ENCODE results near the gene CCL26. TPM values are rescaled to one million over a fixed set of nuclear protein-coding genes. Genes with fewer than 3 reads are reported as not detected.

The CCL26 gene
- total and polyA plus RNA-seq, 9 of the 15 experiments (the other 6 are each of a cell fraction or from before 2014, with no cell fraction given): 2.3 to 26.8 (median 8.4) TPM

DNA sequence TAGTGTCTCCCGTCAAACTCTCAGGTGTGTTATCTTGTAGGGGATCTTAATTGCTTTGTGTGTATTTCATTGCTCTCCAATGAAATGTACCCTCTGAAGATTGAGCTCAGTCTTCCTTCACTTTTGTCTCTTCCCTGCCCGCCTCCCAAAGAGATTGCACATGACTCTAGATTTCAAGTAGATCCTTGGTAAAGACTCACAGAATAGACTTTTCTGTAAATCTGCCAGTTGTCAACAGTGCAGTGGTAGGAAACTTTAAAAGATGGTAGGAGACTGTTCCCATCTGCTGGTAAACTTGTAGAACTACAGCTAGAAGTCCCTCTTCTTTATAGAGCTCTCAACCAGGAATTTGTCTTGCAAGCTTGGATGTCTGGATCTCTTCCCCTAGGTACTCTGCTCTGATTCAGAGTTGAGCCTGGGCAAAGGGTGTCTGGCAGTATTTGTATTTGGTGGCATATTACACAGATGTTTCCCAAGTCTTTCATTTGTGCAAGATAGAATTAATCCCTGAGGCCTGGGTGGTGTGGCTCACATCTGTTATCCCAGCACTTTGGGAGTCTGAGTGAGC lies 9.6 kb downstream of the CCL26 start:
- Histone ChIP-seq H3K79me2 (ENCODE audit: control insufficient read depth, insufficient read depth, low read length) (no peaks in the 10 kb centered on the region), H3K9ac (ENCODE audit: insufficient read depth in 1 of 2, low read depth in 2 of 2, low read length in 2 of 2) (no peak overlapping the region), H3K36me3 (ENCODE audit: control insufficient read depth, insufficient read depth, low read length) (no peaks in the 10 kb centered on the region), H3K27ac (ENCODE audit: extremely low read depth, low read depth, low read length) (no peak overlapping the region), H2AFZ (ENCODE audit: low read depth, low read length) (peak overlapping the region; percentile 14; the same call in 1 of the 2 replicates), H3K9me1 (ENCODE audit: control insufficient read depth, insufficient read depth, low read length) (no peaks in the 10 kb centered on the region), H3K9me3 (replicated peaks; ENCODE audit: control insufficient read depth, insufficient read depth, low read depth, low read length) (no peaks in the 10 kb centered on the region), H3K4me3 (no peak overlapping the region), H4K20me1 (replicated peaks; ENCODE audit: control insufficient read depth, insufficient read depth, low read length) (no peaks in the 10 kb centered on the region), H3K4me1 (replicated peaks in 1 of 2; ENCODE audit: control insufficient read depth in 2 of 2, insufficient read depth in 2 of 2, low read length in 2 of 2) (peaks cover 0 to 6% of the 10 kb centered on the region in 2 experiments; a peak in 3 of 5 replicates), H3K4me2 (ENCODE audit: insufficient read depth, low read length) (no peak overlapping the region), H3K27me3 (ENCODE audit: control insufficient read depth in 2 of 2, insufficient read depth in 2 of 2, low read length in 2 of 2) (no peaks in the 10 kb centered on the region)
- in situ Hi-C loops (cut with MboI) (loop anchor here (25.0 kb wide), 1 partner anchor 875 kb away; the partner anchor contains the start of gene POMZP3), intact Hi-C loops (cut with micrococcal nuclease) (loop anchor here (2.0 to 10.0 kb wide), 4 partner anchors 120 to 688 kb away; partner anchors contain the start of gene RCC1L)
- FAIRE-seq: peak; percentile 94
- POLR2A ChIA-PET: interaction anchor here (0.6 to 1.6 kb wide), 6 partner anchors 9 to 297 kb away, joined by 3 to 5 read pairs (median 3); no protein-coding TSS in a partner anchor
- BruUV-seq (replicated peaks): no TSS peak
- peak; percentile 94 for ATAC-seq
- 5% methylated on average over 2 of the region's 2 CpGs for WGBS (ENCODE audit: insufficient coverage, low coverage, missing lambda C conversion rate)
- CTCF ChIA-PET (ENCODE audit: low intra/inter-chr PET ratio): interaction anchor here (1.2 kb wide), 1 partner anchor 119 kb away, joined by 4 read pairs; no protein-coding TSS in a partner anchor
- peak; percentile 65 to 82 (median 68) for DNase-seq (ENCODE audit: extremely low read depth in 1 of 4, low spot score in 3 of 4)
- TF ChIP-seq DIDO1 (tag; IDR thresholded peaks at IDR 0.05; ENCODE audit: low read depth): no peak
- no peak for TF ChIP-seq GTF2F1 (IDR thresholded peaks at IDR 0.05; ENCODE audit: low read depth, low read length)
- no peak for TF ChIP-seq ARID3A (IDR thresholded peaks at IDR 0.05; ENCODE audit: borderline replicate concordance, low read depth, low read length)
- TF ChIP-seq, protein P1, sequence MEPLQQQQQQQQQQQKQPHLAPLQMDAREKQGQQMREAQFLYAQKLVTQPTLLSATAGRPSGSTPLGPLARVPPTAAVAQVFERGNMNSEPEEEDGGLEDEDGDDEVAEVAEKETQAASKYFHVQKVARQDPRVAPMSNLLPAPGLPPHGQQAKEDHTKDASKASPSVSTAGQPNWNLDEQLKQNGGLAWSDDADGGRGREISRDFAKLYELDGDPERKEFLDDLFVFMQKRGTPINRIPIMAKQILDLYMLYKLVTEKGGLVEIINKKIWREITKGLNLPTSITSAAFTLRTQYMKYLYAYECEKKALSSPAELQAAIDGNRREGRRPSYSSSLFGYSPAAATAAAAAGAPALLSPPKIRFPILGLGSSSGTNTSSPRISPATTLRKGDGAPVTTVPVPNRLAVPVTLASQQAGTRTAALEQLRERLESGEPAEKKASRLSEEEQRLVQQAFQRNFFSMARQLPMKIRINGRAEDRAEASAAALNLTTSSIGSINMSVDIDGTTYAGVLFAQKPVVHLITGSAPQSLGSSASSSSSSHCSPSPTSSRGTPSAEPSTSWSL (CRISPR knock-in tag; IDR thresholded peaks at IDR 0.05; ENCODE audit: borderline replicate concordance): no peak
- no peak for TF ChIP-seq JUND (IDR thresholded peaks at IDR 0.05; ENCODE audit: borderline replicate concordance, low read depth, low read length)
- 0 out of 3 replicates have a peak, but pooled peaks have one; percentile 29 for TF ChIP-seq JUND (tag; IDR thresholded peaks at IDR 0.05; ENCODE audit: borderline replicate concordance, low read depth, low read length)
- TF ChIP-seq CHD2 (IDR thresholded peaks at IDR 0.05; ENCODE audit: low read depth, low read length): no peak
- no peak for TF ChIP-seq CBFB (CRISPR knock-in tag; IDR thresholded peaks at IDR 0.05)
- TF ChIP-seq, protein P2, sequence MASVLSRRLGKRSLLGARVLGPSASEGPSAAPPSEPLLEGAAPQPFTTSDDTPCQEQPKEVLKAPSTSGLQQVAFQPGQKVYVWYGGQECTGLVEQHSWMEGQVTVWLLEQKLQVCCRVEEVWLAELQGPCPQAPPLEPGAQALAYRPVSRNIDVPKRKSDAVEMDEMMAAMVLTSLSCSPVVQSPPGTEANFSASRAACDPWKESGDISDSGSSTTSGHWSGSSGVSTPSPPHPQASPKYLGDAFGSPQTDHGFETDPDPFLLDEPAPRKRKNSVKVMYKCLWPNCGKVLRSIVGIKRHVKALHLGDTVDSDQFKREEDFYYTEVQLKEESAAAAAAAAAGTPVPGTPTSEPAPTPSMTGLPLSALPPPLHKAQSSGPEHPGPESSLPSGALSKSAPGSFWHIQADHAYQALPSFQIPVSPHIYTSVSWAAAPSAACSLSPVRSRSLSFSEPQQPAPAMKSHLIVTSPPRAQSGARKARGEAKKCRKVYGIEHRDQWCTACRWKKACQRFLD (CRISPR knock-in tag; IDR thresholded peaks at IDR 0.05): no peak
- TF ChIP-seq BRF1 (IDR thresholded peaks at IDR 0.05; ENCODE audit: borderline replicate concordance, extremely low read depth, insufficient read length): no peak
- TF ChIP-seq RBM25 (IDR thresholded peaks at IDR 0.05; ENCODE audit: low read depth, low read length, severe bottlenecking): no peak
- TF ChIP-seq STAT5B (CRISPR knock-in tag; IDR thresholded peaks at IDR 0.05): no peak
- no peak for TF ChIP-seq E4F1 (CRISPR knock-in tag; IDR thresholded peaks at IDR 0.05; ENCODE audit: borderline replicate concordance)
- no peak for TF ChIP-seq ZNF121 (CRISPR knock-in tag; conservative IDR thresholded peaks at IDR 0.05)
